ENCODE measurements around the gene MFNG.

Gene MFNG

GRCh38 chr22:37487571-37487970, 1.4 kb upstream of the MFNG start:
- peaks cover 38% of the 10 kb centered on the region for H3K79me2 ChIP-seq (ENCODE audit: insufficient read depth, low read length)
- peaks cover 25% of the 10 kb centered on the region for H3K4me1 ChIP-seq (ENCODE audit: insufficient read depth, low read length, poor library complexity, severe bottlenecking)
- H3K4me3 ChIP-seq (ENCODE audit: low read length, poor library complexity, severe bottlenecking) = no peak overlapping the region
- no peak overlapping the region for H3K4me2 ChIP-seq (ENCODE audit: low read depth, low read length, poor library complexity, severe bottlenecking)
- H3K27me3 ChIP-seq (ENCODE audit: insufficient read depth, low read length, poor library complexity, severe bottlenecking) = no peaks in the 10 kb centered on the region
- no peaks in the 10 kb centered on the region for H3K36me3 ChIP-seq (ENCODE audit: insufficient read depth, low read length)
- TF ChIP-seq CTCF (conservative IDR thresholded peaks at IDR 0.05; ENCODE audit: low read length) (no peak), EZH2phosphoT487 (IDR thresholded peaks at IDR 0.05; ENCODE audit: borderline replicate concordance) (no peak)
- no peak overlapping the region for H3K9ac ChIP-seq (ENCODE audit: low read depth, low read length, poor library complexity, severe bottlenecking)
- H2AFZ ChIP-seq (ENCODE audit: low read length) = no peak overlapping the region
- no peaks in the 10 kb centered on the region for H3F3A ChIP-seq (ENCODE audit: low read depth)
- peaks cover 2% of the 10 kb centered on the region for H4K20me1 ChIP-seq (ENCODE audit: insufficient read depth, low read length, poor library complexity, severe bottlenecking)
- no peaks in the 10 kb centered on the region for H3K9me3 ChIP-seq (ENCODE audit: insufficient read depth, low read depth, low read length)
- H3K9me2 ChIP-seq (replicated peaks; ENCODE audit: low read depth, low read length) = no peaks in the 10 kb centered on the region

GRCh38 chr22:37487129-37487528, 945 bp upstream of the MFNG start:
- H3K9me3 ChIP-seq (ENCODE audit: insufficient read depth, low read depth, low read length) = no peaks in the 10 kb centered on the region
- no peaks in the 10 kb centered on the region for H3F3A ChIP-seq (ENCODE audit: low read depth)
- no peaks in the 10 kb centered on the region for H3K36me3 ChIP-seq (ENCODE audit: insufficient read depth, low read length)
- H3K4me2 ChIP-seq (ENCODE audit: low read depth, low read length, poor library complexity, severe bottlenecking) = peak overlapping the region; percentile 90
- no peak overlapping the region for H2AFZ ChIP-seq (ENCODE audit: low read length)
- no peaks in the 10 kb centered on the region for H3K9me2 ChIP-seq (replicated peaks; ENCODE audit: low read depth, low read length)
- H3K79me2 ChIP-seq (ENCODE audit: insufficient read depth, low read length) = peaks cover 42% of the 10 kb centered on the region
- peaks cover 28% of the 10 kb centered on the region for H3K4me1 ChIP-seq (ENCODE audit: insufficient read depth, low read length, poor library complexity, severe bottlenecking)
- H3K4me3 ChIP-seq (ENCODE audit: low read length, poor library complexity, severe bottlenecking) = peak overlapping the region; percentile 81
- H3K27me3 ChIP-seq (ENCODE audit: insufficient read depth, low read length, poor library complexity, severe bottlenecking) = no peaks in the 10 kb centered on the region
- TF ChIP-seq EZH2phosphoT487 (IDR thresholded peaks at IDR 0.05; ENCODE audit: borderline replicate concordance) (no peak), CTCF (conservative IDR thresholded peaks at IDR 0.05; ENCODE audit: low read length) (no peak)
- no peak overlapping the region for H3K9ac ChIP-seq (ENCODE audit: low read depth, low read length, poor library complexity, severe bottlenecking)
- H4K20me1 ChIP-seq (ENCODE audit: insufficient read depth, low read length, poor library complexity, severe bottlenecking) = peaks cover 3% of the 10 kb centered on the region

- peaks cover 57% of the 10 kb centered on the region for H3K79me2 ChIP-seq (ENCODE audit: insufficient read depth, low read length)
- H3K4me1 ChIP-seq (ENCODE audit: insufficient read depth, low read length, poor library complexity, severe bottlenecking) = peaks cover 28% of the 10 kb centered on the region
- H3K36me3 ChIP-seq (ENCODE audit: insufficient read depth, low read length) = no peaks in the 10 kb centered on the region
- peaks cover 3% of the 10 kb centered on the region for H4K20me1 ChIP-seq (ENCODE audit: insufficient read depth, low read length, poor library complexity, severe bottlenecking)
- peak overlapping the region; percentile 97 for H3K9ac ChIP-seq (ENCODE audit: low read depth, low read length, poor library complexity, severe bottlenecking)
- H2AFZ ChIP-seq (ENCODE audit: low read length) = 0 out of 2 replicates have a peak overlapping the region, but pooled peaks have one; percentile 25
- peak overlapping the region; percentile 81 for H3K4me3 ChIP-seq (ENCODE audit: low read length, poor library complexity, severe bottlenecking)
- H3K4me2 ChIP-seq (ENCODE audit: low read depth, low read length, poor library complexity, severe bottlenecking) = peak overlapping the region; percentile 90
- TF ChIP-seq EZH2phosphoT487 (IDR thresholded peaks at IDR 0.05; ENCODE audit: borderline replicate concordance) (no peak), CTCF (conservative IDR thresholded peaks at IDR 0.05; ENCODE audit: low read length) (no peak)
- no peaks in the 10 kb centered on the region for H3F3A ChIP-seq (ENCODE audit: low read depth)
- no peaks in the 10 kb centered on the region for H3K9me3 ChIP-seq (ENCODE audit: insufficient read depth, low read depth, low read length)
- H3K27me3 ChIP-seq (ENCODE audit: insufficient read depth, low read length, poor library complexity, severe bottlenecking) = no peaks in the 10 kb centered on the region
- H3K9me2 ChIP-seq (replicated peaks; ENCODE audit: low read depth, low read length) = no peaks in the 10 kb centered on the region
Measured at GRCh38 chr22:37485395-37486223, 575 bp downstream of the MFNG start.

Measured in Loucy (cell line).